GM19023 (cell line): ENCODE results near the gene STAT4.
A peak's percentile ranks its signal among the peaks of the same experiment; 100 is the strongest.

Experiments used
- ATAC-seq: cut with Tn5 transposase; IDR thresholded peaks from one replicate; pipeline ENCODE4 v1.9.1; 2021; ENCODE audit warnings: mild to moderate bottlenecking, moderate library complexity; ENCODE audit not compliant: unreplicated experiment

STAT4 gene

GRCh38 chr2:191049728-191050639, 100.8 kb downstream of the STAT4 start:
- ATAC-seq = peak; percentile 70

GRCh38 chr2:191048073-191048472, 102.7 kb downstream of the STAT4 start:
- ATAC-seq = no peak

GRCh38 chr2:191045141-191045540, 105.7 kb downstream of the STAT4 start:
- ATAC-seq = no peak

GRCh38 chr2:191043438-191043837, 107.4 kb downstream of the STAT4 start:
- ATAC-seq = no peak

- ATAC-seq = no peak
Measured at GRCh38 chr2:191041418-191042161, 109.2 kb downstream of the STAT4 start.

DNA sequence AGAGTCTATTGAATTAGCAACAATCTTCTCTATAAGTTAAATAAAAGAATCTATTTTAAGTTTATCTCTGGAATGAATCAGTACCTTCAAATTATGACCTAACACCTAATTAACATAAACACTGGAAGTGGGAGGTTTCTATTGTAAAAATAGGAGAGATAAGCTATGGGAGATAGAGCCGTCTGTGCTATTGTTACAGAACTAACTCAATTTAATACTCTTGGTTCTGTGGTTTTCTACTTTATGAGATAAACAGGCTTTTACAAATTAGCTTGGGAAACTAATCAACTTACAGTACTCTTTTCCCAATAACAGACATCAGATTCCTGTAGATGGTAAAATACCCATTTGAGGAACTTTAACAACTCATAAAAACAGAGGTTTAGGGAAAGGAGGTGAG, 111.2 kb downstream of the STAT4 start:
- ATAC-seq = no peak

- no peak for ATAC-seq
Measured at GRCh38 chr2:191038741-191039140, 112.1 kb downstream of the STAT4 start.

- no peak for ATAC-seq
Measured at GRCh38 chr2:191038241-191038725, 112.5 kb downstream of the STAT4 start.

DNA sequence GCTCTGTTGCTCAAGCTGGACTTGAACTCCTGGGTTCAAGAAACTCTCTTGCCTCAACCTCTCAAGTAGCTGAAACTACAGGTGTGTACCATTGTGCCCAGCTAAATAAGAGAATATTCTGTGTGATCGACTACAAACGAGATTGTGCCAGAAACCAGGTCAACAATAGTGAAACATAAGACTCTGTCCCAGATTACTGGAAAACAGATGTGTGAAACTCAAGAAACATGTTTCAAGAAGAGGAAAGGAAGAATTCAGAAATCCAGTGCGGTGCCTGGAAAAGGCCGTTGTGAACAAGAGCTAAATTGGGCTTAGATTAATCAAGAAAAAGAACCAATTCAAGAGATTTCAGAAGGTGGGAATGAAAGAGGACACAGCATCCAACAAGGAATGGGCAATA, 113.4 kb downstream of the STAT4 start:
- ATAC-seq = no peak

- ATAC-seq = no peak
Measured at GRCh38 chr2:191036363-191036762, 114.4 kb downstream of the STAT4 start.

DNA sequence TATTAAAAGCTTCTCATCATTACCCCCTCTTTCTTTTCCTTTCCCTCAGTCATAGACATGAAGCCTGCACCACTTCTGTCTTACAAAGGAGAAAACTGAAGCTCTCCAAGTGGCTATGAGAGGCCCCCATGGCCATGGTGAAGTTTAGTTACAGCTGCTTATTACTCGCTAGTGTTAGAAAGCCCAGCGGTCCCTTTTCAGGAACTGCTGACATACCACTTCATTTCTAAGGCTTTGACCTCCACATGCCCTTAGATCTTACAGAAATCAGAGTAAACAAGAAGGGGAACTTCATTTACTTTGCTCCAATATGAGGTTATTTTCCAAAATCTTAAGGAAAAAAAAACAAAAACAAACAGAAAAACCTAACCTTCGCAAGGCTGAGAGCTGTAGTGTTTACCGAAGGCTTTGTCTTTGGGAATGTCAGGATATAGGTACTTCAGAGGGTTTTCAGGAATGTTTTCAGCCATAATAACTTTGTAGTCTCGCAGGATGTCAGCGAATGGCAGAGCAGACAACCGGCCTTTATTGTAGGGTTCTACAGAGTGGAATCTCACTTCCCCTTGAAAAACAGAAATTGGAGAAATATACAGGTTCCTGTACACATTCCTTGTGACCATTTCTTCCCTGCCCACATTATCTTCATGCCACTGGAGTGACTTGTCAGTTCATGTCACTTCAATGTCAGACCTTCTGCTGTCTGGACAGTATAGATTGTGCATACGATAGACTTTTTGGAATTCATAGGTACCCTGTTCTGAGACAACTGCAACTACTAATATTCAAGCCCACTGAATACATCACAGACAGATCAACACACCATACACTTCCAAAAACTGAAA, 118.0 kb downstream of the STAT4 start:
- no peak for ATAC-seq

- no peak for ATAC-seq
Measured at GRCh38 chr2:191031256-191031655, 119.5 kb downstream of the STAT4 start.

- ATAC-seq = peak; percentile 90
Measured at GRCh38 chr2:191030521-191031154, 120.2 kb downstream of the STAT4 start.

DNA sequence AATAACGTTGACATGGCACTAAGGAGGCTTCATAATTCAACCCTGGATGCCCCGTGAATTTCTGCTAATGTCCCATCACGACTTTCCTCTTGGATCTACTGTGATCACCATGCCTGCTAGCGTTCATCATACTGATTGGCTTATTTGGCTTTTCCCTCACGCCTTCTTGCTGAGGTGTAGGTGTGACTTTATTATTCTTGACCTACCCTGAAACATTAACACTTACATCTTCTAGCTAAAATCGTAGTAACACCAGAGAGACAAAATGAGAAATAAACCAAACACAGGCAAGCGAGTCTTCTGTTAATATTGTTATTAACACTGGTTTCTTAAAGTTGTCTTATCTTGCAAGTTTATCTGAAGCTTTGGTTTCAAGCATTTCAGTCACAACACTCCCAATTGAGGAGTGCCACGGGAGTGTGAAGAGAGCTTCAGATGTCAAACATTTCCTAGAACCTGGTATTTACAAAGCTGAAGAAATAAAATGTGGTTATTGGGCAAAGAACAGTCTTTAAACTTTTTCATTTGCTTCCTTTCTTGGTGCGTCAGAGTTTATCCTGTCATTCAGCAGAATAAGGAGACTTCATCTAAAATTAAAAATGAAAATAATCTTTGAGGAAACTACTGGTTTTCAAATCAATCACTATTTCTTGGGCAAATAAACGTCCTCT, 121.4 kb downstream of the STAT4 start:
- no peak for ATAC-seq

DNA sequence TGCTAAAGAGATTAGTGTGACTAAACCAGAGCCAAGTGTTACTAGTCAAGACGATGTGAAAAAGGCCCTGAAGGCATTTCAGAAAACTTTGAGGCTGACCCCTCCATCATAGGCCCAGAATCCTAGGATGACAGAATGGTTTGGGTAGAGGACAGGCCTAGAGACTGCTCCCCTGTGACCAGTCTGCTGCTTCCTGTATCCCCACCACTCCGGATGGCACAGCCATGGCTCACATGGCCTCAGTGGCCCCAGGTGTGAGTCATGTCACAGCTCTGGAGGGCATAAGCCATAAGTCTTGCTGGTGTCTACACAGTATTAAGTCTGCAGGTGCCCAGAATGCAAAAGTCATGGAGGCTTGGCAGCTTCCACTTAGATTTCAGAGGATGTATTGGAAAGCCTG, 124.4 kb downstream of the STAT4 start:
- no peak for ATAC-seq

DNA sequence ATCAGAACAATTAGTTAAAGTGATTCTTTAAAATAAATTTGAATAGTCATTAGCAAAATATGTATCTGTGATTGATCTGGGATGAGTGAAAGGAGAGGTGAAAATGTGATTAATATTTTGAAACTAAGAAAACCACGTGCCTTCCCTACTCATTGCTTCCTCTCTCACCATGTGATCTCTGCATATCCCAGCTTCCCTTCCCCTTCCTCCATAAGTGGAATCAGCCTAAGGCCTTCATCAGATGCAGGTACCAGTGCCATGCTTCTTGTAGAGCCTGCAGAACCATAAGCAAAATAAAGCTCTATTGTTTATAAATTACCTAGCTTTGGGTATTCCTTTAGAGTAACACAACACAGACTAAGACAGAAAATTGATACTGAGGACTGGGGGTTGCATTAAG, 125.7 kb downstream of the STAT4 start:
- ATAC-seq = no peak

GRCh38 chr2:191023235-191023679, 127.5 kb downstream of the STAT4 start:
- no peak for ATAC-seq

GRCh38 chr2:191020742-191021381, 129.9 kb downstream of the STAT4 start:
- peak; percentile 19 for ATAC-seq

DNA sequence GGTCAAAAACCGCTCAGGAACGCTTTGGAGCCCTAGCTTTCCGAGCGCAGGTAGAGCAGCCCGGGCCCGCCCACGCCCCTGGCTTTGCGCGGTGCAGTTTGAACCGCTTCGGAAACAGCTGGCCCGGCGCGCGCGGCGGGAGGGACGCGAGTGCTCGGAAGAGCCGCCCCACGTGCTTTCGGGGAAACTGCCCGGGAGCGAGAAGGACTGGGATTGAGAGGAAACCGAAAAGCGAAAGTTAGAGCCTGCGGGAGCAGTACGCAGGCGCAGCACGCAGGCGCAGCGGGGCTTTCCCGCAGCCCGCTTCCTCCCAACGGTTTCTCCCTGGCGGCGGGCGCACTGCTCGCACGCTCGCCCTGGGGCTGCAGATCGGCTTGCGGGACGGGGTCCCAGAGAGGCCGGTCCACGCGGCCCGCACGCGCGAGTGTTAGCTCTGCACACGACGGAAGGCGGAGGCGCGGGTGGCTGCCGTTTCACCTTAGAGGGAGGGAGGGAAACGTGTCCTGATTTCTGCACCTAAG, 130.5 kb downstream of the STAT4 start:
- peak; percentile 71 for ATAC-seq
